Measurements from ENCODE around the gene ATF3.

ATF3 gene

GRCh38 chr1:212565079-212565478 is 43.5 kb upstream of the ATF3 start:
- POLR2A ChIA-PET, result no interaction called here
- CTCF ChIA-PET, result no interaction called here
- H3K36me3 ChIP-seq (ENCODE audit: control insufficient read depth in 2 of 2, insufficient read depth in 1 of 2, low read length in 2 of 2), result no peaks in the 10 kb centered on the region
- H3K9me3 ChIP-seq (ENCODE audit: control insufficient read depth, insufficient read depth, low read depth, low read length), result no peaks in the 10 kb centered on the region
- H3K4me1 ChIP-seq (ENCODE audit: control insufficient read depth, insufficient read depth, low read length), result peaks cover 5% of the 10 kb centered on the region
- H3K4me3 ChIP-seq (ENCODE audit: low read depth, low read length), result no peak overlapping the region
- no peak overlapping the region for H3K27ac ChIP-seq (ENCODE audit: extremely low read depth, low read depth, low read length)
- no peak for TF ChIP-seq SCRT2 (tag by site-specific recombination; IDR thresholded peaks at IDR 0.05)
- TF ChIP-seq, protein P1, sequence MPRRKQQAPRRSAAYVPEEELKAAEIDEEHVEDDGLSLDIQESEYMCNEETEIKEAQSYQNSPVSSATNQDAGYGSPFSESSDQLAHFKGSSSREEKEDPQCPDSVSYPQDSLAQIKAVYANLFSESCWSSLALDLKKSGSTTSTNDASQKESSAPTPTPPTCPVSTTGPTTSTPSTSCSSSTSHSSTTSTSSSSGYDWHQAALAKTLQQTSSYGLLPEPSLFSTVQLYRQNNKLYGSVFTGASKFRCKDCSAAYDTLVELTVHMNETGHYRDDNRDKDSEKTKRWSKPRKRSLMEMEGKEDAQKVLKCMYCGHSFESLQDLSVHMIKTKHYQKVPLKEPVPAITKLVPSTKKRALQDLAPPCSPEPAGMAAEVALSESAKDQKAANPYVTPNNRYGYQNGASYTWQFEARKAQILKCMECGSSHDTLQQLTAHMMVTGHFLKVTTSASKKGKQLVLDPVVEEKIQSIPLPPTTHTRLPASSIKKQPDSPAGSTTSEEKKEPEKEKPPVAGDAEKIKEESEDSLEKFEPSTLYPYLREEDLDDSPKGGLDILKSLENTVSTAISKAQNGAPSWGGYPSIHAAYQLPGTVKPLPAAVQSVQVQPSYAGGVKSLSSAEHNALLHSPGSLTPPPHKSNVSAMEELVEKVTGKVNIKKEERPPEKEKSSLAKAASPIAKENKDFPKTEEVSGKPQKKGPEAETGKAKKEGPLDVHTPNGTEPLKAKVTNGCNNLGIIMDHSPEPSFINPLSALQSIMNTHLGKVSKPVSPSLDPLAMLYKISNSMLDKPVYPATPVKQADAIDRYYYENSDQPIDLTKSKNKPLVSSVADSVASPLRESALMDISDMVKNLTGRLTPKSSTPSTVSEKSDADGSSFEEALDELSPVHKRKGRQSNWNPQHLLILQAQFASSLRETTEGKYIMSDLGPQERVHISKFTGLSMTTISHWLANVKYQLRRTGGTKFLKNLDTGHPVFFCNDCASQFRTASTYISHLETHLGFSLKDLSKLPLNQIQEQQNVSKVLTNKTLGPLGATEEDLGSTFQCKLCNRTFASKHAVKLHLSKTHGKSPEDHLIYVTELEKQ (tag by site-specific recombination; IDR thresholded peaks at IDR 0.05; ENCODE audit: borderline replicate concordance), result peak; percentile 55; the same call in 1 of the 2 replicates
- TF ChIP-seq ZNF266 (tag by site-specific recombination; IDR thresholded peaks at IDR 0.05; ENCODE audit: low read depth), result no peak
- TF ChIP-seq ZNF223 (tag by site-specific recombination; IDR thresholded peaks at IDR 0.05), result no peak
- TF ChIP-seq ZNF747 (tag by site-specific recombination; IDR thresholded peaks at IDR 0.05), result no peak
- TF ChIP-seq ZFP37 (tag by site-specific recombination; IDR thresholded peaks at IDR 0.05), result 0 out of 2 replicates have a peak, but pooled peaks have one; percentile 20
- no peak for TF ChIP-seq KLF10 (tag by site-specific recombination; IDR thresholded peaks at IDR 0.05)
- no peak for TF ChIP-seq ZNF280D (tag by site-specific recombination; IDR thresholded peaks at IDR 0.05)
- TF ChIP-seq, protein P2, sequence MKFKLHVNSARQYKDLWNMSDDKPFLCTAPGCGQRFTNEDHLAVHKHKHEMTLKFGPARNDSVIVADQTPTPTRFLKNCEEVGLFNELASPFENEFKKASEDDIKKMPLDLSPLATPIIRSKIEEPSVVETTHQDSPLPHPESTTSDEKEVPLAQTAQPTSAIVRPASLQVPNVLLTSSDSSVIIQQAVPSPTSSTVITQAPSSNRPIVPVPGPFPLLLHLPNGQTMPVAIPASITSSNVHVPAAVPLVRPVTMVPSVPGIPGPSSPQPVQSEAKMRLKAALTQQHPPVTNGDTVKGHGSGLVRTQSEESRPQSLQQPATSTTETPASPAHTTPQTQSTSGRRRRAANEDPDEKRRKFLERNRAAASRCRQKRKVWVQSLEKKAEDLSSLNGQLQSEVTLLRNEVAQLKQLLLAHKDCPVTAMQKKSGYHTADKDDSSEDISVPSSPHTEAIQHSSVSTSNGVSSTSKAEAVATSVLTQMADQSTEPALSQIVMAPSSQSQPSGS (tag by site-specific recombination; IDR thresholded peaks at IDR 0.05; ENCODE audit: low read depth), result peak; percentile 48; the same call in 1 of the 2 replicates
- no peak for TF ChIP-seq WT1 (tag by site-specific recombination; IDR thresholded peaks at IDR 0.05)
- TF ChIP-seq SP7 (tag by site-specific recombination; IDR thresholded peaks at IDR 0.05), result peak; percentile 32; the same call in 1 of the 2 replicates
- no peak for TF ChIP-seq ZNF26 (tag by site-specific recombination; IDR thresholded peaks at IDR 0.05)
- TF ChIP-seq ZBTB21 (tag by site-specific recombination; IDR thresholded peaks at IDR 0.05), result peak; percentile 71
- no peak for TF ChIP-seq TCF7L2 (IDR thresholded peaks at IDR 0.05; ENCODE audit: borderline replicate concordance, low read depth, low read length)
- 0 out of 2 replicates have a peak, but pooled peaks have one; percentile 21 for TF ChIP-seq IKZF3 (tag by site-specific recombination; IDR thresholded peaks at IDR 0.05)
- peak; percentile 87 for TF ChIP-seq ZNF629 (tag by site-specific recombination; IDR thresholded peaks at IDR 0.05)
- TF ChIP-seq ZNF274 (IDR thresholded peaks at IDR 0.05; ENCODE audit: low read length), result no peak
- no peak for TF ChIP-seq ZNF274 (tag by site-specific recombination; IDR thresholded peaks at IDR 0.05; ENCODE audit: borderline replicate concordance)
- no peak for TF ChIP-seq ZNF155 (tag by site-specific recombination; IDR thresholded peaks at IDR 0.05)
- TF ChIP-seq ZBTB1 (tag by site-specific recombination; IDR thresholded peaks at IDR 0.05), result no peak
- no peak for TF ChIP-seq ZNF24 (tag by site-specific recombination; IDR thresholded peaks at IDR 0.05)
- TF ChIP-seq, protein P3, sequence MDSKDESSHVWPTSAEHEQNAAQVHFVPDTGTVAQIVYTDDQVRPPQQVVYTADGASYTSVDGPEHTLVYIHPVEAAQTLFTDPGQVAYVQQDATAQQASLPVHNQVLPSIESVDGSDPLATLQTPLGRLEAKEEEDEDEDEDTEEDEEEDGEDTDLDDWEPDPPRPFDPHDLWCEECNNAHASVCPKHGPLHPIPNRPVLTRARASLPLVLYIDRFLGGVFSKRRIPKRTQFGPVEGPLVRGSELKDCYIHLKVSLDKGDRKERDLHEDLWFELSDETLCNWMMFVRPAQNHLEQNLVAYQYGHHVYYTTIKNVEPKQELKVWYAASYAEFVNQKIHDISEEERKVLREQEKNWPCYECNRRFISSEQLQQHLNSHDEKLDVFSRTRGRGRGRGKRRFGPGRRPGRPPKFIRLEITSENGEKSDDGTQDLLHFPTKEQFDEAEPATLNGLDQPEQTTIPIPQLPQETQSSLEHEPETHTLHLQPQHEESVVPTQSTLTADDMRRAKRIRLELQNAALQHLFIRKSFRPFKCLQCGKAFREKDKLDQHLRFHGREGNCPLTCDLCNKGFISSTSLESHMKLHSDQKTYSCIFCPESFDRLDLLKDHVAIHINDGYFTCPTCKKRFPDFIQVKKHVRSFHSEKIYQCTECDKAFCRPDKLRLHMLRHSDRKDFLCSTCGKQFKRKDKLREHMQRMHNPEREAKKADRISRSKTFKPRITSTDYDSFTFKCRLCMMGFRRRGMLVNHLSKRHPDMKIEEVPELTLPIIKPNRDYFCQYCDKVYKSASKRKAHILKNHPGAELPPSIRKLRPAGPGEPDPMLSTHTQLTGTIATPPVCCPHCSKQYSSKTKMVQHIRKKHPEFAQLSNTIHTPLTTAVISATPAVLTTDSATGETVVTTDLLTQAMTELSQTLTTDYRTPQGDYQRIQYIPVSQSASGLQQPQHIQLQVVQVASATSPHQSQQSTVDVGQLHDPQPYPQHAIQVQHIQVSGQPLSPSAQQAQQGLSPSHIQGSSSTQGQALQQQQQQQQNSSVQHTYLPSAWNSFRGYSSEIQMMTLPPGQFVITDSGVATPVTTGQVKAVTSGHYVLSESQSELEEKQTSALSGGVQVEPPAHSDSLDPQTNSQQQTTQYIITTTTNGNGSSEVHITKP (tag by site-specific recombination; IDR thresholded peaks at IDR 0.05), result no peak
- TF ChIP-seq, protein P4, sequence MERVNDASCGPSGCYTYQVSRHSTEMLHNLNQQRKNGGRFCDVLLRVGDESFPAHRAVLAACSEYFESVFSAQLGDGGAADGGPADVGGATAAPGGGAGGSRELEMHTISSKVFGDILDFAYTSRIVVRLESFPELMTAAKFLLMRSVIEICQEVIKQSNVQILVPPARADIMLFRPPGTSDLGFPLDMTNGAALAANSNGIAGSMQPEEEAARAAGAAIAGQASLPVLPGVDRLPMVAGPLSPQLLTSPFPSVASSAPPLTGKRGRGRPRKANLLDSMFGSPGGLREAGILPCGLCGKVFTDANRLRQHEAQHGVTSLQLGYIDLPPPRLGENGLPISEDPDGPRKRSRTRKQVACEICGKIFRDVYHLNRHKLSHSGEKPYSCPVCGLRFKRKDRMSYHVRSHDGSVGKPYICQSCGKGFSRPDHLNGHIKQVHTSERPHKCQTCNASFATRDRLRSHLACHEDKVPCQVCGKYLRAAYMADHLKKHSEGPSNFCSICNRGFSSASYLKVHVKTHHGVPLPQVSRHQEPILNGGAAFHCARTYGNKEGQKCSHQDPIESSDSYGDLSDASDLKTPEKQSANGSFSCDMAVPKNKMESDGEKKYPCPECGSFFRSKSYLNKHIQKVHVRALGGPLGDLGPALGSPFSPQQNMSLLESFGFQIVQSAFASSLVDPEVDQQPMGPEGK (tag by site-specific recombination; IDR thresholded peaks at IDR 0.05), result 0 out of 2 replicates have a peak, but pooled peaks have one; percentile 19
- TF ChIP-seq ZNF311 (tag by site-specific recombination; IDR thresholded peaks at IDR 0.05; ENCODE audit: borderline replicate concordance), result no peak

Data from HEK293 (cell line).